ENCODE results near the gene CCDC6.

Gene CCDC6

GRCh38 chr10:59839576-59839975, 66.8 kb downstream of the CCDC6 start:
- H3K27me3 Mint-ChIP-seq (ENCODE audit: low read depth) = no peaks in the 10 kb centered on the region
- H3K9me3 Mint-ChIP-seq = no peaks in the 10 kb centered on the region
- TF ChIP-seq, protein P1, sequence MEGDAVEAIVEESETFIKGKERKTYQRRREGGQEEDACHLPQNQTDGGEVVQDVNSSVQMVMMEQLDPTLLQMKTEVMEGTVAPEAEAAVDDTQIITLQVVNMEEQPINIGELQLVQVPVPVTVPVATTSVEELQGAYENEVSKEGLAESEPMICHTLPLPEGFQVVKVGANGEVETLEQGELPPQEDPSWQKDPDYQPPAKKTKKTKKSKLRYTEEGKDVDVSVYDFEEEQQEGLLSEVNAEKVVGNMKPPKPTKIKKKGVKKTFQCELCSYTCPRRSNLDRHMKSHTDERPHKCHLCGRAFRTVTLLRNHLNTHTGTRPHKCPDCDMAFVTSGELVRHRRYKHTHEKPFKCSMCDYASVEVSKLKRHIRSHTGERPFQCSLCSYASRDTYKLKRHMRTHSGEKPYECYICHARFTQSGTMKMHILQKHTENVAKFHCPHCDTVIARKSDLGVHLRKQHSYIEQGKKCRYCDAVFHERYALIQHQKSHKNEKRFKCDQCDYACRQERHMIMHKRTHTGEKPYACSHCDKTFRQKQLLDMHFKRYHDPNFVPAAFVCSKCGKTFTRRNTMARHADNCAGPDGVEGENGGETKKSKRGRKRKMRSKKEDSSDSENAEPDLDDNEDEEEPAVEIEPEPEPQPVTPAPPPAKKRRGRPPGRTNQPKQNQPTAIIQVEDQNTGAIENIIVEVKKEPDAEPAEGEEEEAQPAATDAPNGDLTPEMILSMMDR (IDR thresholded peaks at IDR 0.05; ENCODE audit: unreplicated experiment in 3 of 3) = no peak
- H3K27ac Mint-ChIP-seq = no peak overlapping the region
- no peak overlapping the region for H3K4me3 Mint-ChIP-seq
- H3K36me3 Mint-ChIP-seq (ENCODE audit: low read depth) = peaks cover 32% of the 10 kb centered on the region
- peaks cover 11% of the 10 kb centered on the region for H3K4me1 Mint-ChIP-seq

DNA sequence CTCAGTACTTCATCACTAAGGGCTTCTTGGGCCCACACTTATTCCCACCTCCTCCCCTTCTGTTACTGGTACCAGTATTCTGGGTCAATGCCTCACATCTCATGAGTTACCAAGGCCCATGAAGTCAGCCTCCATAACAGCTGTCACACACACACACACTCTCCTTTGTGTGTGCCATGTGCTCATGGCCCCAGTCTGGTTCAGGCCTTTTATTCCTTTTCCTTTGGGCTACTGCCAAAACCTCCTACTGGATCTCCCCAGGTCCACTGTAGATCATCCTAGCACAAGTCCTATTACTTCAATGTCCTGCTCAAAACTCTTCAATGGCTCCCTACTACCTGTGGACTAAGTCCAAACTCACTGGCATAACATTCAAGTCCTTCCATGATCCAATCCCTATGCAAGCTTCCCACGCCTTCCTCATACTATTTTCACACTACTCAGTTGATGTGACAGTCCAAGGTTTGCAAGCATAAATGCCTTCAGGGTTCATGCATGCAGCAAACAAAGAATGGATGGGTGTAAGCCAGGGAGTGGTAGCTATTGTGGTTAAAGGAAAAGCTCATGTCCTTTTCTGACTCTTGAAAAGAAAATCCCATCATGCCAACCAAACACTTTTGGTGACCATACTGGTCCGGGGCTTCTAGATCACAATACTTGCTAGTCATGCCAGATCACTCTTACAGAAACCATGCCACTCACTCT, 68.1 kb downstream of the CCDC6 start:
- H3K36me3 Mint-ChIP-seq (ENCODE audit: low read depth) = peaks cover 21% of the 10 kb centered on the region
- TF ChIP-seq, protein P1 (IDR thresholded peaks at IDR 0.05; ENCODE audit: unreplicated experiment in 3 of 3) = no peak
- H3K4me3 Mint-ChIP-seq = no peak overlapping the region
- H3K27ac Mint-ChIP-seq = no peak overlapping the region
- no peaks in the 10 kb centered on the region for H3K9me3 Mint-ChIP-seq
- H3K27me3 Mint-ChIP-seq (ENCODE audit: low read depth) = no peaks in the 10 kb centered on the region
- peaks cover 13% of the 10 kb centered on the region for H3K4me1 Mint-ChIP-seq

GRCh38 chr10:59833810-59834209, 72.5 kb downstream of the CCDC6 start:
- Mint-ChIP-seq H3K4me3 (no peak overlapping the region), H3K27ac (no peak overlapping the region), H3K27me3 (ENCODE audit: low read depth) (no peaks in the 10 kb centered on the region), H3K36me3 (ENCODE audit: low read depth) (peaks cover 15% of the 10 kb centered on the region), H3K9me3 (no peaks in the 10 kb centered on the region), H3K4me1 (peaks cover 13% of the 10 kb centered on the region)
- TF ChIP-seq, protein P1 (IDR thresholded peaks at IDR 0.05; ENCODE audit: unreplicated experiment in 3 of 3) = no peak

- Mint-ChIP-seq H3K9me3 (no peaks in the 10 kb centered on the region), H3K4me3 (no peak overlapping the region), H3K4me1 (peaks cover 13% of the 10 kb centered on the region), H3K27ac (no peak overlapping the region), H3K27me3 (ENCODE audit: low read depth) (no peaks in the 10 kb centered on the region), H3K36me3 (ENCODE audit: low read depth) (peaks cover 20% of the 10 kb centered on the region)
- TF ChIP-seq, protein P1 (IDR thresholded peaks at IDR 0.05; ENCODE audit: unreplicated experiment in 3 of 3) = no peak
Measured at GRCh38 chr10:59832506-59832905, 73.8 kb downstream of the CCDC6 start.

DNA sequence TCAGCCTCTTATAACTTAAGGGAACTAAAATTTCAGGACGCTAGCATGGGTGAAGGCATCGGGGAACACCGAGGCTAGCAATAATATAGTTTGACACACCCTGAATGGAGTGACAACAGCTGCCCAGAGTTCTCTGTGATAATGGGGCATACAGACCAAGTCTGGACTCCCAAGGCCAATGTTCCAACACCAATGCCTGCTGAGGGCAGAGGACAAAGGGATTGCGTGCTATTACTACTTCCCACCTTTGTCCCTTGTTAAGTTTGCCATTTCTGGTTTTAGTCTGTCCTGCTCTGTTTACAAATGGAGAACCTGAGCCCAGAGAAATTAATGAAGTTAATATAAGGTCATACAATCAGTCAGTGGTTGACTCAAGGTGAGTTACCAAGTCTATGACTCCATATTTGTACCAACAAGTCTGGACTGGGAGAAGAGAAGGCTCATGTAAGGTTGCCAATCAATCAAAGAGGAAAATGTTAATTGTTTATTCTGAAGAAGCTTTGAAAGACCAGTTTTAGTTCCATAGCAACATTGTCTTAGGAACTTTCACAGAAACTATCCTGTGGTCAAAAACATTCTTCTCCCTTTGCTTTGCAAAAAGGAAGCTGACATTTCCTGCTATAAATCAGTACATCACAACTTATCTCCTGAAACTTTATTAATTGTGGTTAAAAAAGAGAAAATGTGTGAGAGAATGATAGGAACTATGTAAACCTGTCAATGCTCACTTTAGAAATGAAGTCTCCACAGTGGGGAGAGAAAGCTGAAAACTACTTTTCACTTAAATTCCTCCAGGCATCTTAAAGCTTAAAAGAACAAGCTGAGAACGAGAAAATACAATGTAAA, 74.5 kb downstream of the CCDC6 start:
- Mint-ChIP-seq H3K9me3 (no peaks in the 10 kb centered on the region), H3K27me3 (ENCODE audit: low read depth) (no peaks in the 10 kb centered on the region), H3K4me1 (peaks cover 13% of the 10 kb centered on the region), H3K4me3 (no peak overlapping the region), H3K36me3 (ENCODE audit: low read depth) (peaks cover 20% of the 10 kb centered on the region), H3K27ac (no peak overlapping the region)
- TF ChIP-seq, protein P1 (IDR thresholded peaks at IDR 0.05; ENCODE audit: unreplicated experiment in 3 of 3) = no peak

Measured in nephron (organoid).